KMS-11 (cell line): ENCODE measurements around the gene KDSR.

Source experiments
- H2AFZ ChIP-seq: fragments of 200-600 bp; sonication (generic); 2 replicates; pipeline ENCODE4 v1.6.1; 2016; ENCODE audit warnings: antibody characterized with exemption, mixed run types, low read depth
- H3K27ac ChIP-seq: fragments of 200-600 bp; sonication (generic); 2 replicates; pipeline ENCODE4 v1.6.1; 2016; ENCODE audit warnings: mild to moderate bottlenecking, mixed run types
- H3K27me3 ChIP-seq: fragments of 200-600 bp; sonication (generic); 2 replicates; pipeline ENCODE4 v1.6.1; 2017; ENCODE audit warnings: mild to moderate bottlenecking, low read depth, mixed run types, moderate library complexity; ENCODE audit not compliant: insufficient read depth
- H3K36me3 ChIP-seq: fragments of 200-600 bp; sonication (generic); 2 replicates; pipeline ENCODE4 v1.6.1; 2017; ENCODE audit warnings: mild to moderate bottlenecking, mixed run types; ENCODE audit not compliant: insufficient read depth
- H3K4me1 ChIP-seq: fragments of 200-600 bp; sonication (generic); 2 replicates; pipeline ENCODE4 v1.6.1; 2016; ENCODE audit warnings: mild to moderate bottlenecking, low read depth, mixed run types; ENCODE audit not compliant: poor library complexity, severe bottlenecking
- H3K4me2 ChIP-seq: fragments of 200-600 bp; sonication (generic); 2 replicates; pipeline ENCODE4 v1.7.0; 2016; ENCODE audit warnings: mild to moderate bottlenecking, mixed run types
- H3K4me3 ChIP-seq: fragments of 200-600 bp; sonication (generic); IDR thresholded peaks from 2 replicates; pipeline ENCODE4 v1.6.1; 2017; ENCODE audit warnings: low read depth, low read length, mixed read lengths; ENCODE audit not compliant: insufficient read depth
- H3K79me2 ChIP-seq: fragments of 200-600 bp; sonication (generic); 2 replicates; pipeline ENCODE4 v1.6.1; 2016; ENCODE audit warnings: low read depth, mixed run types; ENCODE audit not compliant: insufficient read depth
- H3K9ac ChIP-seq: fragments of 200-600 bp; sonication (generic); 2 replicates; pipeline ENCODE4 v1.6.1; 2016; ENCODE audit warnings: mild to moderate bottlenecking, mixed run types
- H4K20me1 ChIP-seq: fragments of 200-600 bp; sonication (generic); 2 replicates; pipeline ENCODE4 v1.6.1; 2016; ENCODE audit warnings: mild to moderate bottlenecking, mixed run types; ENCODE audit not compliant: insufficient read depth
- CTCF ChIP-seq: fragments of 200-600 bp; sonication (generic); conservative IDR thresholded peaks from 2 replicates; pipeline ENCODE4 v1.6.1; 2017; ENCODE audit warnings: low read depth, mild to moderate bottlenecking, antibody characterized with exemption, low read length, moderate library complexity, mixed read lengths

KDSR gene

GRCh38 chr18:63397349-63397748 is 30.3 kb upstream of the KDSR start:
- no peaks in the 10 kb centered on the region for H3K27me3 ChIP-seq
- no peak overlapping the region for H3K4me2 ChIP-seq
- H3K9ac ChIP-seq: no peak overlapping the region
- H3K36me3 ChIP-seq: peaks cover 35% of the 10 kb centered on the region
- H4K20me1 ChIP-seq: no peaks in the 10 kb centered on the region
- H3K4me3 ChIP-seq: no peak overlapping the region
- H3K79me2 ChIP-seq: no peaks in the 10 kb centered on the region
- no peak overlapping the region for H3K27ac ChIP-seq
- no peak for TF ChIP-seq CTCF
- no peak overlapping the region for H2AFZ ChIP-seq
- H3K4me1 ChIP-seq: no peaks in the 10 kb centered on the region

- Histone ChIP-seq H3K4me2 (no peak overlapping the region), H3K27me3 (no peaks in the 10 kb centered on the region), H3K36me3 (peaks cover 35% of the 10 kb centered on the region), H2AFZ (no peak overlapping the region), H3K4me3 (no peak overlapping the region), H3K4me1 (no peaks in the 10 kb centered on the region), H3K27ac (no peak overlapping the region), H3K9ac (no peak overlapping the region), H4K20me1 (no peaks in the 10 kb centered on the region), H3K79me2 (no peaks in the 10 kb centered on the region)
- TF ChIP-seq CTCF: no peak
Observed at GRCh38 chr18:63395503-63395902, 28.5 kb upstream of the KDSR start.

GRCh38 chr18:63394954-63395353 is 27.9 kb upstream of the KDSR start:
- Histone ChIP-seq H4K20me1 (no peaks in the 10 kb centered on the region), H3K36me3 (peaks cover 33% of the 10 kb centered on the region), H3K27ac (no peak overlapping the region), H3K4me1 (no peaks in the 10 kb centered on the region), H3K27me3 (no peaks in the 10 kb centered on the region), H3K79me2 (no peaks in the 10 kb centered on the region), H2AFZ (no peak overlapping the region), H3K4me3 (no peak overlapping the region), H3K4me2 (no peak overlapping the region), H3K9ac (no peak overlapping the region)
- no peak for TF ChIP-seq CTCF

GRCh38 chr18:63387861-63388260 is 20.9 kb upstream of the KDSR start:
- no peak overlapping the region for H3K27ac ChIP-seq
- H3K36me3 ChIP-seq: peaks cover 2% of the 10 kb centered on the region; the same call in 1 of the 2 replicates
- no peaks in the 10 kb centered on the region for H4K20me1 ChIP-seq
- no peak overlapping the region for H3K4me3 ChIP-seq
- H3K79me2 ChIP-seq: no peaks in the 10 kb centered on the region
- no peaks in the 10 kb centered on the region for H3K4me1 ChIP-seq
- no peak overlapping the region for H3K4me2 ChIP-seq
- no peak overlapping the region for H2AFZ ChIP-seq
- H3K27me3 ChIP-seq: no peaks in the 10 kb centered on the region
- H3K9ac ChIP-seq: no peak overlapping the region
- TF ChIP-seq CTCF: no peak
